HepG2 (cell line): Measurements from ENCODE around the gene ILRUN. TPM values are rescaled to one million over a fixed set of nuclear protein-coding genes. Genes with fewer than 3 reads are reported as not detected.

Experiments used
- ATAC-seq: fragments of 200-7000 bp; cut with Tn5 transposase; 3 replicates; pipeline ENCODE4 v1.9.1; 2020; ENCODE audit warnings: mild to moderate bottlenecking, moderate library complexity
- BruUV-seq: library from RNA; stranded (reverse); fragments of 400-500 nt; replicated peaks from 2 replicates; lab custom pipeline; 2021; lab: Mats Ljungman, UMichigan
- CTCF ChIA-PET: fragments of 300-600 bp; formaldehyde crosslinking; extraction: SDS; loops from one replicate; lab custom pipeline; 2021; ENCODE audit warnings: low total read pairs, inconsistent platforms, low intra/inter-chr PET ratio; lab: Yijun Ruan, JAX
- POLR2A ChIA-PET: fragments of 350-600 bp; sonication (Branson Sonifier 250); formaldehyde crosslinking; loops from one replicate; lab custom pipeline; 2020; ENCODE audit warnings: antibody characterized with exemption, inconsistent platforms; lab: Yijun Ruan, JAX
- DNase-seq: peaks from one replicate; pipeline ENCODE4 v3.0.0-alpha.2; 2015; ENCODE audit warnings: low spot score
- FAIRE-seq: peaks from 3 replicates; lab custom pipeline; 2011; peaks lifted over from hg19 to GRCh38; lab: Jason Lieb, UNC
- H2AFZ ChIP-seq: one replicate; pipeline ENCODE4 v1.6.1; 2011; ENCODE audit warnings: low read length, inconsistent platforms
- H3K27ac ChIP-seq: fragments of 300-600 bp; 3 replicates; pipeline ENCODE4 v1.8.0; 2011; ENCODE audit warnings: mixed run types, mild to moderate bottlenecking, mixed read lengths, low read length, inconsistent platforms; ENCODE audit not compliant: insufficient read depth; ENCODE audit errors: extremely low read length
- H3K27me3 ChIP-seq, 2 experiments: fragments of 200-600 bp in 1 of 2; 2 replicates in 1 of 2; 3 replicates in 1 of 2; pipeline versions ENCODE4 v1.6.0 to v1.8.0; 2011; ENCODE audit warnings: low read length in 2 of 2, mild to moderate bottlenecking in 2 of 2, moderate library complexity in 2 of 2, inconsistent platforms in 1 of 2; ENCODE audit not compliant: insufficient read depth in 2 of 2, control insufficient read depth in 1 of 2
- H3K36me3 ChIP-seq, 2 experiments: fragments of 200-600 bp in 1 of 2; replicated peaks in 1 of 2; 2 replicates in 1 of 2; 3 replicates in 1 of 2; pipeline versions ENCODE4 v1.5.1 to v1.8.0; 2011; ENCODE audit warnings: low read length in 2 of 2, inconsistent platforms in 1 of 2; ENCODE audit not compliant: insufficient read depth in 2 of 2, control insufficient read depth in 1 of 2
- H3K4me1 ChIP-seq: 2 replicates; pipeline ENCODE4 v1.5.1; 2012; ENCODE audit warnings: low read length, inconsistent platforms; ENCODE audit not compliant: insufficient read depth
- H3K4me2 ChIP-seq: 2 replicates; pipeline ENCODE4 v1.6.0; 2011; ENCODE audit warnings: low read depth, low read length, inconsistent platforms
- H3K4me3 ChIP-seq, 3 experiments: fragments of 200-600 bp in 1 of 3; sonication (generic), shearing (Covaris generic) in 1 of 3; replicated peaks in 1 of 3; 2 replicates each; pipeline ENCODE4 v1.5.1; 2011 to 2016; ENCODE audit warnings: low read length in 3 of 3, inconsistent platforms in 2 of 3, low read depth in 2 of 3, mild to moderate bottlenecking in 2 of 3, control low read depth in 1 of 3, mixed read lengths in 1 of 3; ENCODE audit not compliant: insufficient read depth in 1 of 3
- H3K79me2 ChIP-seq: one replicate; pipeline ENCODE4 v1.6.1; 2011; ENCODE audit warnings: low read length, inconsistent platforms; ENCODE audit not compliant: insufficient read depth
- H3K9ac ChIP-seq: 2 replicates; pipeline ENCODE4 v1.6.0; 2011; ENCODE audit warnings: mild to moderate bottlenecking, low read depth, low read length, inconsistent platforms; ENCODE audit not compliant: insufficient read depth
- H3K9me3 ChIP-seq: 2 replicates; pipeline ENCODE4 v1.5.1; 2012; ENCODE audit warnings: mild to moderate bottlenecking, low read length
- H4K20me1 ChIP-seq: 2 replicates; pipeline ENCODE4 v1.6.0; 2011; ENCODE audit warnings: inconsistent platforms, mild to moderate bottlenecking, low read length, moderate library complexity; ENCODE audit not compliant: insufficient read depth
- HNRNPL ChIP-seq: fragments of 200-400 bp; formaldehyde crosslinking; IDR thresholded peaks from 2 replicates; pipeline ENCODE4 v1.6.1; 2017; ENCODE audit warnings: mild to moderate bottlenecking, low read depth, low read length
- MTF1 ChIP-seq: sonication (generic); formaldehyde crosslinking; IDR thresholded peaks from 2 replicates; pipeline ENCODE4 v1.5.0; 2020; ENCODE audit warnings: missing genetic modification reagents
- ZMYM2 ChIP-seq: sonication (generic); formaldehyde crosslinking; IDR thresholded peaks from 2 replicates; pipeline ENCODE4 v1.8.0; 2022; ENCODE audit warnings: mild to moderate bottlenecking, missing genetic modification reagents
- ZNF232 ChIP-seq: sonication (generic); formaldehyde crosslinking; IDR thresholded peaks from 2 replicates; pipeline ENCODE4 v1.4.0; 2020; ENCODE audit warnings: missing genetic modification reagents, borderline replicate concordance
- ZNF430 ChIP-seq: sonication (generic); formaldehyde crosslinking; IDR thresholded peaks from 2 replicates; pipeline ENCODE4 v1.9.0; 2021; ENCODE audit warnings: mild to moderate bottlenecking, missing genetic modification reagents
- ZNF501 ChIP-seq: sonication (generic); formaldehyde crosslinking; IDR thresholded peaks from 2 replicates; pipeline ENCODE4 v1.5.1; 2020; ENCODE audit warnings: mild to moderate bottlenecking, moderate library complexity, missing genetic modification reagents
- ZNF713 ChIP-seq: sonication (generic); formaldehyde crosslinking; IDR thresholded peaks from 2 replicates; pipeline ENCODE4 v1.4.0; 2020; ENCODE audit warnings: mild to moderate bottlenecking, missing genetic modification reagents
- WGBS: methylation state at CpG from one replicate; pipeline ENCODE4 v1.1.6; 2017; ENCODE audit warnings: low lambda C conversion rate; 5-methylcytosine and 5-hydroxymethylcytosine counted together
- in situ Hi-C: cut with HindIII; loops from 2 replicates; pipeline ENCODE4 v1.10.0; 2017; ENCODE audit warnings: low pct_unique_long_range_greater_than_20kb; ENCODE audit not compliant: extremely low pct_ligation_motif_present
- intact Hi-C: fragments of 100-400 bp; cut with micrococcal nuclease; formaldehyde crosslinking; loops from one replicate; pipeline ENCODE4 v1.10.0; 2022; ENCODE audit not compliant: unreplicated experiment
- polyA plus RNA-seq, 8 experiments: library from polyadenylated mRNA; depleted of rRNA in 3 of 8; stranded (reverse) in 7 of 8; unstranded in 1 of 8; fragments of >200 nt; fragmentation: Illumina TruSeq in 4 of 8; extraction: Trizol in 4 of 8; gene quantifications; 2 replicates each; pipeline versions ENCODE4 v1.2.1 to v1.2.3, GENCODE V29; 2011 to 2016; ENCODE audit warnings: low read depth in 4 of 8, missing spikeins in 1 of 8, mixed read lengths in 1 of 8; ENCODE audit not compliant: insufficient read depth in 1 of 8
- total RNA-seq, 5 experiments: library from RNA; depleted of rRNA; stranded (reverse); fragments of >200 nt; fragmentation: Illumina TruSeq; extraction: Trizol; gene quantifications; 2 replicates each; pipeline ENCODE4 v1.2.3, GENCODE V29; 2016; ENCODE audit warnings: low read depth in 1 of 5
- TF ChIP-seq, protein P1 (sequence below): sonication (generic); formaldehyde crosslinking; IDR thresholded peaks from 2 replicates; pipeline ENCODE4 v1.4.0; 2020; ENCODE audit warnings: missing genetic modification reagents
- TF ChIP-seq, protein P2 (sequence below): sonication (generic); formaldehyde crosslinking; IDR thresholded peaks from 2 replicates; pipeline ENCODE4 v1.5.0; 2020; ENCODE audit warnings: mild to moderate bottlenecking, missing genetic modification reagents, borderline replicate concordance
- TF ChIP-seq, protein P3 (sequence below): sonication (generic); formaldehyde crosslinking; IDR thresholded peaks from 2 replicates; pipeline ENCODE4 v1.5.1; 2020; ENCODE audit warnings: mild to moderate bottlenecking, missing genetic modification reagents
- TF ChIP-seq, protein P4 (sequence below): sonication (generic); formaldehyde crosslinking; IDR thresholded peaks from 2 replicates; pipeline ENCODE4 v1.4.0; 2020; ENCODE audit warnings: missing genetic modification reagents

The ILRUN gene
- total and polyA plus RNA-seq, 2 of the 13 experiments (the other 11 are each of a cell fraction or from before 2014, with no cell fraction given): 45.5 to 66.6 TPM

DNA sequence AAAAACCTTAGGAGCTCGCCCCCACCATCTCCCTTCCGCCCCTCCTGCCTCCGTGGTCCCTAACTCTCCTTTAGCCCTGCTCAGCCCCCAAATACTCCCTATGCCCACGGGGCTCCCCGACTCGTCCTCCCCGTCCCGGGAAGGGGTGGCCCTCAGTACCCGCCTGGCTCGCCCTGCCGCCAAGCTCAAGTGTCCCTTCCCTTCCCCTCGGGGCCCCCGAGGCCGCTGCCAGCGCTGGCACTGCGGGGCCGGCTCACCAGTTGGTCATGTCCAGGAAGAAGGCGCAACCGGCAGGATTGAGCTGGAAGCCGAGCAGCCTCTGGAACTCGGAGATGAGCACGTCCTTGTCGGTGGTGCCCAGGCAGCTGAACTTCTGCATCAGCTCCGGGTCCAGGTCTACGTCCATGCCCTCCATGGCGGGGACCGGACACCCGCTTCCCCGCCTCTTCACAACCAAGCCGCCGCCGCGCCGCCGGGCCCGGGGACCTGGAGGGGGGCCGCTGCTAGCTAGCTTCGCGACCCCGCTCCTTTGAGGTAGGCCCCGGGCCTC, 303 bp downstream of the ILRUN start (continued):
- TF ChIP-seq, protein P1, sequence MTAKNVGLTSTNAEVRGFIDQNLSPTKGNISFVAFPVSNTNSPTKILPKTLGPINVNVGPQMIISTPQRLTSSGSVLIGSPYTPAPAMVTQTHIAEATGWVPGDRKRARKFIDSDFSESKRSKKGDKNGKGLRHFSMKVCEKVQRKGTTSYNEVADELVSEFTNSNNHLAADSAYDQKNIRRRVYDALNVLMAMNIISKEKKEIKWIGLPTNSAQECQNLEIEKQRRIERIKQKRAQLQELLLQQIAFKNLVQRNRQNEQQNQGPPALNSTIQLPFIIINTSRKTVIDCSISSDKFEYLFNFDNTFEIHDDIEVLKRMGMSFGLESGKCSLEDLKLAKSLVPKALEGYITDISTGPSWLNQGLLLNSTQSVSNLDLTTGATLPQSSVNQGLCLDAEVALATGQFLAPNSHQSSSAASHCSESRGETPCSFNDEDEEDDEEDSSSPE (CRISPR knock-in tag): no peak; the same call in 1 of the 2 replicates
- TF ChIP-seq ZNF430: 0 out of 2 replicates have a peak, but pooled peaks have one; percentile 4
- peak; percentile 85; the same call in 1 of the 2 replicates for TF ChIP-seq HNRNPL
- peak; percentile 84 for TF ChIP-seq ZNF232 (CRISPR knock-in tag)
- TF ChIP-seq, all 625 proteins: peak for 169

DNA sequence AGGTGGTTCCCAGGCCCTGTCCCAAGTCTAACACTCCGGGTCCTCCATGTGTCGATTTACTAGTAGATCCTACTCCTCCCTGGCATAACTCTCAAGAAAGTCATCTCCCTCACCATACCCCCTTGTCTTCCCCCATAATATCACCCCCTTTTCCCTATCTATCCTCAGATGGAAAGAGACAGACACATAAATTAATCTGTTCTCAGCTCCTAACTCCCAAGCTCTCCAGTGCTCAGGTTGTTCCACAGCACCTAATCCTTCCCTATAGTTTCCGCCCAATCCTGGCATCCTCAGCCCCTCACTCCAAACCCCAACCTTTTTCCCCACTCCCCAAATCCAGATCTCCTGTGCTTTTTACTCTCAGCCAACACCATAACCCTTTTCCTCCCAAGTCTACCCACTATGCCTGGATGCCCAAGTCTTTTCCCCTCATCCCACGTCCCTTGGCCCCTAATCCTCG, 808 bp downstream of the ILRUN start:
- no peak for FAIRE-seq
- BruUV-seq: no TSS peak
- Histone ChIP-seq H3K4me2 (peak overlapping the region; percentile 92), H3K79me2 (peaks cover 62% of the 10 kb centered on the region), H2AFZ (no peak overlapping the region), H3K27ac (peak overlapping the region; percentile 82), H3K9me3 (no peaks in the 10 kb centered on the region), H4K20me1 (peaks cover 25% of the 10 kb centered on the region; the same call in 1 of the 2 replicates), H3K4me3 (peak overlapping the region; percentile 91 to 99 (median 98)), H3K9ac (peak overlapping the region; percentile 97), H3K36me3 (peaks cover 0 to 1% of the 10 kb centered on the region in 2 experiments; a peak in 2 of 5 replicates), H3K4me1 (peaks cover 63% of the 10 kb centered on the region), H3K27me3 (no peaks in the 10 kb centered on the region; a peak in 1 of 5 replicates)
- ChIA-PET CTCF (no interaction called here), POLR2A (interaction anchor here (0.7 to 1.9 kb wide), 15 partner anchors 10 to 192 kb away, joined by 3 to 20 read pairs (median 4); partner anchors contain the start of genes BLTP3A, SNRPC and TAF11)
- in situ Hi-C loops (no loop called here), intact Hi-C loops (loop anchor here (2.0 kb wide), 3 partner anchors 21 to 61 kb away; partner anchors contain the start of gene SNRPC)
- ATAC-seq: peak; percentile 32
- no peak for DNase-seq
- 3% methylated on average over 5 of the region's 5 CpGs for WGBS
- TF ChIP-seq ZMYM2: no peak
- TF ChIP-seq MTF1: no peak
- TF ChIP-seq, protein P2, sequence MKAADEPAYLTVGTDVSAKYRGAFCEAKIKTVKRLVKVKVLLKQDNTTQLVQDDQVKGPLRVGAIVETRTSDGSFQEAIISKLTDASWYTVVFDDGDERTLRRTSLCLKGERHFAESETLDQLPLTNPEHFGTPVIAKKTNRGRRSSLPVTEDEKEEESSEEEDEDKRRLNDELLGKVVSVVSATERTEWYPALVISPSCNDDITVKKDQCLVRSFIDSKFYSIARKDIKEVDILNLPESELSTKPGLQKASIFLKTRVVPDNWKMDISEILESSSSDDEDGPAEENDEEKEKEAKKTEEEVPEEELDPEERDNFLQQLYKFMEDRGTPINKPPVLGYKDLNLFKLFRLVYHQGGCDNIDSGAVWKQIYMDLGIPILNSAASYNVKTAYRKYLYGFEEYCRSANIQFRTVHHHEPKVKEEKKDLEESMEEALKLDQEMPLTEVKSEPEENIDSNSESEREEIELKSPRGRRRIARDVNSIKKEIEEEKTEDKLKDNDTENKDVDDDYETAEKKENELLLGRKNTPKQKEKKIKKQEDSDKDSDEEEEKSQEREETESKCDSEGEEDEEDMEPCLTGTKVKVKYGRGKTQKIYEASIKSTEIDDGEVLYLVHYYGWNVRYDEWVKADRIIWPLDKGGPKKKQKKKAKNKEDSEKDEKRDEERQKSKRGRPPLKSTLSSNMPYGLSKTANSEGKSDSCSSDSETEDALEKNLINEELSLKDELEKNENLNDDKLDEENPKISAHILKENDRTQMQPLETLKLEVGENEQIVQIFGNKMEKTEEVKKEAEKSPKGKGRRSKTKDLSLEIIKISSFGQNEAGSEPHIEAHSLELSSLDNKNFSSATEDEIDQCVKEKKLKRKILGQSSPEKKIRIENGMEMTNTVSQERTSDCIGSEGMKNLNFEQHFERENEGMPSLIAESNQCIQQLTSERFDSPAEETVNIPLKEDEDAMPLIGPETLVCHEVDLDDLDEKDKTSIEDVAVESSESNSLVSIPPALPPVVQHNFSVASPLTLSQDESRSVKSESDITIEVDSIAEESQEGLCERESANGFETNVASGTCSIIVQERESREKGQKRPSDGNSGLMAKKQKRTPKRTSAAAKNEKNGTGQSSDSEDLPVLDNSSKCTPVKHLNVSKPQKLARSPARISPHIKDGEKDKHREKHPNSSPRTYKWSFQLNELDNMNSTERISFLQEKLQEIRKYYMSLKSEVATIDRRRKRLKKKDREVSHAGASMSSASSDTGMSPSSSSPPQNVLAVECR (CRISPR knock-in tag): 0 out of 2 replicates have a peak, but pooled peaks have one; percentile 24
- TF ChIP-seq ZNF501 (CRISPR knock-in tag): peak; percentile 6; the same call in 1 of the 2 replicates
- TF ChIP-seq ZNF713 (CRISPR knock-in tag): no peak
- TF ChIP-seq, protein P3, sequence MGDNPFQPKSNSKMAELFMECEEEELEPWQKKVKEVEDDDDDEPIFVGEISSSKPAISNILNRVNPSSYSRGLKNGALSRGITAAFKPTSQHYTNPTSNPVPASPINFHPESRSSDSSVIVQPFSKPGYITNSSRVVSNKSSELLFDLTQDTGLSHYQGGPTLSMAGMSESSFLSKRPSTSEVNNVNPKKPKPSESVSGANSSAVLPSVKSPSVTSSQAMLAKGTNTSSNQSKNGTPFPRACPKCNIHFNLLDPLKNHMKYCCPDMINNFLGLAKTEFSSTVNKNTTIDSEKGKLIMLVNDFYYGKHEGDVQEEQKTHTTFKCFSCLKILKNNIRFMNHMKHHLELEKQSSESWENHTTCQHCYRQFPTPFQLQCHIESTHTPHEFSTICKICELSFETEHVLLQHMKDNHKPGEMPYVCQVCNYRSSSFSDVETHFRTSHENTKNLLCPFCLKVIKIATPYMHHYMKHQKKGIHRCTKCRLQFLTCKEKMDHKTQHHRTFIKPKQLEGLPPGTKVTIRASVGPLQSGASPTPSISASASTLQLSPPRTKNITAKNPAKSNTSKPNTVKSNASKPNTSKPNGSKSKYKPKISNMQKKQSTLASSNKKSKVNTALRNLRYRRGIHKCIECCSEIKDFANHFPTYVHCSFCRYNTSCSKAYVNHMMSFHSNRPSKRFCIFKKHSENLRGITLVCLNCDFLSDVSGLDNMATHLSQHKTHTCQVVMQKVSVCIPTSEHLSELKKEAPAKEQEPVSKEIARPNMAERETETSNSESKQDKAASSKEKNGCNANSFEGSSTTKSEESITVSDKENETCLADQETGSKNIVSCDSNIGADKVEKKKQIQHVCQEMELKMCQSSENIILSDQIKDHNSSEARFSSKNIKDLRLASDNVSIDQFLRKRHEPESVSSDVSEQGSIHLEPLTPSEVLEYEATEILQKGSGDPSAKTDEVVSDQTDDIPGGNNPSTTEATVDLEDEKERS (CRISPR knock-in tag): peak; percentile 14; the same call in 1 of the 2 replicates
- TF ChIP-seq, protein P4, sequence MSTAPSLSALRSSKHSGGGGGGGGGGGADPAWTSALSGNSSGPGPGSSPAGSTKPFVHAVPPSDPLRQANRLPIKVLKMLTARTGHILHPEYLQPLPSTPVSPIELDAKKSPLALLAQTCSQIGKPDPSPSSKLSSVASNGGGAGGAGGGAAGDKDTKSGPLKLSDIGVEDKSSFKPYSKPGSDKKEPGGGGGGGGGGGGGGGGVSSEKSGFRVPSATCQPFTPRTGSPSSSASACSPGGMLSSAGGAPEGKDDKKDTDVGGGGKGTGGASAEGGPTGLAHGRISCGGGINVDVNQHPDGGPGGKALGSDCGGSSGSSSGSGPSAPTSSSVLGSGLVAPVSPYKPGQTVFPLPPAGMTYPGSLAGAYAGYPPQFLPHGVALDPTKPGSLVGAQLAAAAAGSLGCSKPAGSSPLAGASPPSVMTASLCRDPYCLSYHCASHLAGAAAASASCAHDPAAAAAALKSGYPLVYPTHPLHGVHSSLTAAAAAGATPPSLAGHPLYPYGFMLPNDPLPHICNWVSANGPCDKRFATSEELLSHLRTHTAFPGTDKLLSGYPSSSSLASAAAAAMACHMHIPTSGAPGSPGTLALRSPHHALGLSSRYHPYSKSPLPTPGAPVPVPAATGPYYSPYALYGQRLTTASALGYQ: no peak
